AG09309 (cell line): ENCODE data around the gene PLCXD1.

Source experiments
- DNase-seq: peaks from one replicate; pipeline ENCODE4 v3.0.0-alpha.2; 2010; ENCODE audit warnings: low read depth
- H3K4me3 ChIP-seq: 2 replicates; pipeline ENCODE4 v1.5.1; 2011; ENCODE audit warnings: mild to moderate bottlenecking, low read depth, low read length, moderate library complexity; ENCODE audit not compliant: control insufficient read depth
- CTCF ChIP-seq: IDR thresholded peaks from 2 replicates; pipeline ENCODE4 v1.5.1; 2011; ENCODE audit warnings: mild to moderate bottlenecking, low read depth, low read length, inconsistent platforms; ENCODE audit not compliant: insufficient read depth, control insufficient read depth; ENCODE audit errors: missing control alignments

Gene PLCXD1

GRCh38 chrX:338281-338835 is 57.2 kb downstream of the PLCXD1 start:
- no peak for TF ChIP-seq CTCF

DNA sequence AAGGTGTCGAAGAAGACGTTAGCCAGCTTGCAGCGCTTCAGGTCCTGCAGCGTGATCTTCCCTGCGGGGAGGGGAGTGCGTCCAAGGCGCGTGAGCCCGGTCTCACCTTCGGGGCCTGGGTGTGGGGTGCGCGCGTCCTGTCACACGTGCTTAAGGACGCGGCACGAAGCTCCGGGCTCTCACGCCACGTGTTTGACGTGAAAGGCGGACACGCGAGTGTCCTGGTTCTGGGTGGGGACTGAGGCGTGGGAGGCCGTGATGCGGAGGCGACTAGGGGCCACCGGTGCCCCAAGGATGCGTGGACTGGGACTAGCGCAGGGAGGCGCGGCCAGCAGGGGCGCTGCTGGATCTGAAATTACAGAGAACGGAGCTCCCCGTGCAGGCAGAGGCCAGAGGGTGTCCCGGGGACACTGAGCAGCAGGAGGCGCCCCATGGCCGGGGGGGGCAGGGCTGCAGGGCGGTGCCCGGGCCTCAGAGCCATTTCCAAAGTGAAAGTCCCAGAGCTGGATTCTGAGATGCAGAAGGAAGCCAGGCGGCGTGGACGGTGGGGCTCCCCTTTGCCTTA is 57.7 kb downstream of the PLCXD1 start:
- H3K4me3 ChIP-seq, result no peak overlapping the region
- TF ChIP-seq CTCF, result no peak
- DNase-seq, result no peak

More at GRCh38 chrX:338281-338835, 57.2 kb downstream of the PLCXD1 start:
- H3K4me3 ChIP-seq, result no peak overlapping the region
- no peak for DNase-seq

GRCh38 chrX:340121-340520 is 58.9 kb downstream of the PLCXD1 start:
- no peak for DNase-seq
- no peak overlapping the region for H3K4me3 ChIP-seq
- no peak for TF ChIP-seq CTCF

- H3K4me3 ChIP-seq, result no peak overlapping the region
- DNase-seq, result no peak
- no peak for TF ChIP-seq CTCF
These were observed 59.7 kb downstream of the PLCXD1 start for GRCh38 chrX:340641-341423.

- TF ChIP-seq CTCF, result no peak
- DNase-seq, result no peak
- H3K4me3 ChIP-seq, result no peak overlapping the region
These were observed 60.4 kb downstream of the PLCXD1 start for GRCh38 chrX:341541-342101.

DNA sequence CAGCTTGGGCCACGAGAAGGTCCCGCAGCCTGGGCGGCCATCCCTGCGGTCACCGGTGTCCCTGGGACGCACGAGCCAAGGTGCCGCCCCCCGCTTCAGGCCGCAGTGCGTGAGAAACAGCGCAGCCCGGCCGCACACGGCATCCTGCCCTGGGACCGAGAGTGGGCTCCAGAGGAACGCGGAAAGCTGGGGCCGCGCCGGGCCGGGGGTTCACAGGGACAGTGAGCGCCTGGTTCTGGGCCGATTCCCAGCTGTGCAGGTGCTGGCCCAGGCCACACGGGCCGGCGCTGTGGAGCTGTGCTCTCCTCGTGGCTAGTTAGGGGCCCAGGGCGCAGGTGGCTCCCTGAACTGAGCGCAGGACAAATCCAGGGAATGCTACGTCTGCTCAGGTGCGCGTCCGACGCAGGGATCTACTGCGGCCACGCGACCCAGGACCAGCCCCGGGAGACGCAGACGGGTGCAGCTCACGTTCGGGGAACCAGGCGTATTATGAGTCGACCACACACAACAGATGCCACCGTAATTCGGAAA is 63.3 kb downstream of the PLCXD1 start:
- TF ChIP-seq CTCF, result no peak
- no peak overlapping the region for H3K4me3 ChIP-seq
- no peak for DNase-seq
